Fibroblast of lung (primary cell): ENCODE measurements around the gene SPATA32. TPM values are rescaled to one million over a fixed set of nuclear protein-coding genes. Genes with fewer than 3 reads are reported as not detected.
A peak's percentile ranks its signal among the peaks of the same experiment; 100 is the strongest.

Source experiments
- DNase-seq, 2 donors: peaks; one replicate each; pipeline versions ENCODE4 v3.0.0 to v3.0.0-alpha.2; 2010; ENCODE audit warnings: low read depth in 2 of 2
- H2AFZ ChIP-seq: 2 replicates; pipeline ENCODE4 v1.5.1; 2012; ENCODE audit warnings: low read length, control low read depth, inconsistent platforms
- H3K27ac ChIP-seq: 2 replicates; pipeline ENCODE4 v1.5.1; 2011; ENCODE audit warnings: low read length, control low read depth; ENCODE audit not compliant: insufficient read depth
- H3K27me3 ChIP-seq: 2 replicates; pipeline ENCODE4 v1.5.1; 2011; ENCODE audit warnings: mild to moderate bottlenecking, low read length; ENCODE audit not compliant: control insufficient read depth, insufficient read depth
- H3K36me3 ChIP-seq: 2 replicates; pipeline ENCODE4 v1.5.1; 2011; ENCODE audit warnings: low read length; ENCODE audit not compliant: control insufficient read depth, insufficient read depth
- H3K4me1 ChIP-seq: 2 replicates; pipeline ENCODE4 v1.5.1; 2011; ENCODE audit warnings: low read length; ENCODE audit not compliant: control insufficient read depth, insufficient read depth; ENCODE audit errors: extremely low read depth
- H3K4me2 ChIP-seq: 2 replicates; pipeline ENCODE4 v1.5.1; 2011; ENCODE audit warnings: low read length, control low read depth; ENCODE audit not compliant: insufficient read depth; ENCODE audit errors: extremely low read depth
- H3K4me3 ChIP-seq, 4 experiments: fragments of 200-600 bp in 1 of 4; sonication (generic) in 1 of 4; replicated peaks in 1 of 4; 2 replicates each; pipeline ENCODE4 v1.5.1; 2011 to 2016; ENCODE audit warnings: low read length in 4 of 4, low read depth in 3 of 4, mild to moderate bottlenecking in 3 of 4, control low read depth in 2 of 4, inconsistent platforms in 1 of 4, mixed read lengths in 1 of 4; ENCODE audit not compliant: insufficient read depth in 1 of 4; ENCODE audit errors: control extremely low read depth in 1 of 4
- H3K79me2 ChIP-seq: 2 replicates; pipeline ENCODE4 v1.5.1; 2012; ENCODE audit warnings: mild to moderate bottlenecking, low read length, inconsistent platforms; ENCODE audit not compliant: control insufficient read depth, insufficient read depth
- H3K9ac ChIP-seq: 2 replicates; pipeline ENCODE4 v1.5.1; 2011; ENCODE audit warnings: mild to moderate bottlenecking, low read length, control low read depth; ENCODE audit not compliant: insufficient read depth
- H3K9me3 ChIP-seq: 2 replicates; pipeline ENCODE4 v1.5.1; 2012; ENCODE audit warnings: low read depth, low read length; ENCODE audit not compliant: control insufficient read depth, insufficient read depth
- H4K20me1 ChIP-seq: 2 replicates; pipeline ENCODE4 v1.5.1; 2011; ENCODE audit warnings: low read length; ENCODE audit not compliant: control insufficient read depth, insufficient read depth; ENCODE audit errors: extremely low read depth
- EZH2 ChIP-seq: IDR thresholded peaks from 2 replicates; pipeline ENCODE4 v1.5.1; 2012; ENCODE audit warnings: low read length, control low read depth, mild to moderate bottlenecking; ENCODE audit errors: missing control alignments
- polyA plus RNA-seq, 2 donors: library from polyadenylated mRNA; depleted of rRNA in 1 of 2; stranded (reverse) in 1 of 2; unstranded in 1 of 2; fragments of >200 nt; gene quantifications; 2 replicates each; pipeline ENCODE4 v1.2.1, GENCODE V29; 2011 to 2012; ENCODE audit warnings: missing spikeins in 1 of 2
- total RNA-seq: library from RNA; depleted of rRNA; stranded (reverse); fragments of >200 nt; gene quantifications from 2 replicates; pipeline ENCODE4 v1.2.1, GENCODE V29; 2014
- TF ChIP-seq, protein P1 (sequence below), 2 donors: IDR thresholded peaks in 1 of 2; conservative IDR thresholded peaks in 1 of 2; 1 replicate in 1 of 2; 2 replicates in 1 of 2; pipeline ENCODE4 v1.5.1; 2011 to 2012; ENCODE audit warnings: low read length in 2 of 2, control low read depth in 1 of 2, inconsistent platforms in 1 of 2, low read depth in 1 of 2, mild to moderate bottlenecking in 1 of 2

SPATA32 gene
- total and polyA plus RNA-seq, 2 donors (not counting 1 experiment from before 2014, with no cell fraction given), result not detected

- peaks cover 18% of the 10 kb centered on the region for H3K4me1 ChIP-seq
- peak overlapping the region; percentile 55 for H3K4me2 ChIP-seq
- no peak overlapping the region for H3K4me3 ChIP-seq
- H4K20me1 ChIP-seq, result no peaks in the 10 kb centered on the region
- no peak for DNase-seq
- H3K9me3 ChIP-seq, result no peaks in the 10 kb centered on the region
- peaks cover under 1% of the 10 kb centered on the region for H3K27me3 ChIP-seq
- H3K9ac ChIP-seq, result peak overlapping the region; percentile 12
- no peak overlapping the region for H2AFZ ChIP-seq
- no peaks in the 10 kb centered on the region for H3K79me2 ChIP-seq
- H3K27ac ChIP-seq, result peak overlapping the region; percentile 67
- no peak for TF ChIP-seq EZH2
- TF ChIP-seq, protein P1, sequence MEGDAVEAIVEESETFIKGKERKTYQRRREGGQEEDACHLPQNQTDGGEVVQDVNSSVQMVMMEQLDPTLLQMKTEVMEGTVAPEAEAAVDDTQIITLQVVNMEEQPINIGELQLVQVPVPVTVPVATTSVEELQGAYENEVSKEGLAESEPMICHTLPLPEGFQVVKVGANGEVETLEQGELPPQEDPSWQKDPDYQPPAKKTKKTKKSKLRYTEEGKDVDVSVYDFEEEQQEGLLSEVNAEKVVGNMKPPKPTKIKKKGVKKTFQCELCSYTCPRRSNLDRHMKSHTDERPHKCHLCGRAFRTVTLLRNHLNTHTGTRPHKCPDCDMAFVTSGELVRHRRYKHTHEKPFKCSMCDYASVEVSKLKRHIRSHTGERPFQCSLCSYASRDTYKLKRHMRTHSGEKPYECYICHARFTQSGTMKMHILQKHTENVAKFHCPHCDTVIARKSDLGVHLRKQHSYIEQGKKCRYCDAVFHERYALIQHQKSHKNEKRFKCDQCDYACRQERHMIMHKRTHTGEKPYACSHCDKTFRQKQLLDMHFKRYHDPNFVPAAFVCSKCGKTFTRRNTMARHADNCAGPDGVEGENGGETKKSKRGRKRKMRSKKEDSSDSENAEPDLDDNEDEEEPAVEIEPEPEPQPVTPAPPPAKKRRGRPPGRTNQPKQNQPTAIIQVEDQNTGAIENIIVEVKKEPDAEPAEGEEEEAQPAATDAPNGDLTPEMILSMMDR (conservative IDR thresholded peaks at IDR 0.05 in 1 of 2, IDR thresholded peaks at IDR 0.05 in 1 of 2; ENCODE audit: low read depth in 1 of 2, low read length in 2 of 2), result no peak
- H3K36me3 ChIP-seq, result no peaks in the 10 kb centered on the region
These were observed 33.8 kb downstream of the SPATA32 start for GRCh38 chr17:45227926-45228762.

DNA sequence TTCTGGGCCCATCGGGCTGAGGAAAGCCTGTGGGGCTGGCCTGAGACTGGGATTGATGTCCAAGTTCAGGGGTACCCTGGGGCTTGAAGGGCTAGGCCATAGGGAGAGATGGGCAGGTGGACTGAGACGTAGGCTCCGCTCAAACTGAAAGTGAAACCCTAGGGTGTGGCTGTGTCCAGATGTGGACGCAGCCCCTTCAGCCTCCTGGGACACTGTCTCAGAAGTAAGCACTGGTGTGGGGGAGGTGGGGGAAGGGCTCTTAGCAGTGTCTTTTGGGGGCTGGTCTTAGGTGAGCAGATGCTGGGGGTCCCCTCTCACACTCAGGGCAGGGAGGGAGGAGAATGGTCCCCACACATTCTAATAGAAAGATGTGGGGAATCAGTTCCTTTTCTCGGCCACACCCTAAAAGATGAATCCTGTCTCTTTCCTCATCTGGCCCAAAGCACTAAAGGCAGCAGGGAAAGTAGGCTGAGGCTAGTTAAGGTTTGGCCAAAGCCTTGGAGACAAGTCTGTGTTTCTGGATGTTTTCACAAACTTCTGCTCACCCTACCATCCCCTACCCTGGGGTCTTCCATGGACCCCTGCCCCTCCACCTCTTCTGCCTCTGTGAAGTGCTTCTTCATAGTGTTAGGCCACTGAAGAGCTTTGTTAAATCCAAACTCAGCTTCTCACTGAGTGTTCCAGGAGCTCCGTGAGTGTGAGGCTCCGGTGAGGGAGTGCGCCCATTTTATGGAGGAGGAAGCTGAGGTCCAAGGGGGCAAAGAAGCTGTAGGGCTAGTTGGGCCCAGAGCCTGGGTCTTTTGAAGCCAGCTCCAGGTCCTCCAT is 34.6 kb downstream of the SPATA32 start:
- Histone ChIP-seq H3K79me2 (no peaks in the 10 kb centered on the region), H3K27me3 (peaks cover 9% of the 10 kb centered on the region), H4K20me1 (no peaks in the 10 kb centered on the region), H3K4me2 (peak overlapping the region; percentile 13), H2AFZ (no peak overlapping the region), H3K4me3 (no peak overlapping the region), H3K9ac (no peak overlapping the region), H3K4me1 (peaks cover 18% of the 10 kb centered on the region), H3K9me3 (no peaks in the 10 kb centered on the region), H3K36me3 (no peaks in the 10 kb centered on the region), H3K27ac (no peak overlapping the region)
- TF ChIP-seq, protein P1 (conservative IDR thresholded peaks at IDR 0.05 in 1 of 2, IDR thresholded peaks at IDR 0.05 in 1 of 2; ENCODE audit: low read depth in 1 of 2, low read length in 2 of 2), result no peak
- no peak for TF ChIP-seq EZH2
- peak in 1 of 2 donors; percentile 28 for DNase-seq

- Histone ChIP-seq H3K9me3 (no peaks in the 10 kb centered on the region), H3K36me3 (no peaks in the 10 kb centered on the region), H3K4me2 (no peak overlapping the region)
These were observed 35.3 kb downstream of the SPATA32 start for GRCh38 chr17:45226576-45226975.

More at GRCh38 chr17:45226576-45226975, 35.3 kb downstream of the SPATA32 start:
- no peaks in the 10 kb centered on the region for H3K79me2 ChIP-seq
- H2AFZ ChIP-seq, result no peak overlapping the region
- peaks cover 18% of the 10 kb centered on the region for H3K4me1 ChIP-seq
- H3K9ac ChIP-seq, result no peak overlapping the region
- H4K20me1 ChIP-seq, result no peaks in the 10 kb centered on the region
- TF ChIP-seq EZH2, result no peak
- TF ChIP-seq, protein P1 (conservative IDR thresholded peaks at IDR 0.05 in 1 of 2, IDR thresholded peaks at IDR 0.05 in 1 of 2; ENCODE audit: low read depth in 1 of 2, low read length in 2 of 2), result no peak
- H3K27me3 ChIP-seq, result peaks cover 10% of the 10 kb centered on the region
- no peak for DNase-seq
- no peak overlapping the region for H3K4me3 ChIP-seq
- no peak overlapping the region for H3K27ac ChIP-seq
